GM19468 (cell line): ENCODE data around the gene KIF24.
"Not testable (repeated sequence)": the region's sequence is repeated elsewhere in the genome, so short reads cannot be mapped to it uniquely, and the experiment has no call there.

ENCODE experiments used
- ATAC-seq: cut with Tn5 transposase; IDR thresholded peaks from one replicate; pipeline ENCODE4 v1.9.1; 2021; ENCODE audit warnings: mild to moderate bottlenecking, moderate library complexity, moderate number of reproducible peaks; ENCODE audit not compliant: unreplicated experiment; ENCODE audit errors: extremely low read depth

The KIF24 gene

GRCh38 chr9:34328500-34328986 is 525 bp downstream of the KIF24 start:
- ATAC-seq, result no peak

DNA sequence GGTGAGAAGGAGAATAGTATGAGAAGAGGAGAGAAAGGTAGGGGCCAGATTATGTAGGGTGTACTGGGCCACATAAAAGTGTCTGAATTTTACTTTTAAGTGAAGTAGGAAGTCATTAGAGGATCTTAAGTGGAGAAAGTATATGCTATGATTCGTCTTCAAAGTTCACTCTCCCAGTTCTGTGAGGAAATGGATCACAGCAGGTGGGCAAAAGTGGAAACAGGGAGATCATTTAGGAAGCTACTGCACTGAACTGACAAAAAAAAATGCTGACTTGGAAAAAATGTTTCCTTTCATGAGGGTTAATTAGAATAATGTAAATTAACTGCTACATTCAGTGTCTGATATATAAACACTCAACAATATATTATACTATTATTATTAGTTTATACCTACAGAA is 2.4 kb downstream of the KIF24 start:
- no peak for ATAC-seq

DNA sequence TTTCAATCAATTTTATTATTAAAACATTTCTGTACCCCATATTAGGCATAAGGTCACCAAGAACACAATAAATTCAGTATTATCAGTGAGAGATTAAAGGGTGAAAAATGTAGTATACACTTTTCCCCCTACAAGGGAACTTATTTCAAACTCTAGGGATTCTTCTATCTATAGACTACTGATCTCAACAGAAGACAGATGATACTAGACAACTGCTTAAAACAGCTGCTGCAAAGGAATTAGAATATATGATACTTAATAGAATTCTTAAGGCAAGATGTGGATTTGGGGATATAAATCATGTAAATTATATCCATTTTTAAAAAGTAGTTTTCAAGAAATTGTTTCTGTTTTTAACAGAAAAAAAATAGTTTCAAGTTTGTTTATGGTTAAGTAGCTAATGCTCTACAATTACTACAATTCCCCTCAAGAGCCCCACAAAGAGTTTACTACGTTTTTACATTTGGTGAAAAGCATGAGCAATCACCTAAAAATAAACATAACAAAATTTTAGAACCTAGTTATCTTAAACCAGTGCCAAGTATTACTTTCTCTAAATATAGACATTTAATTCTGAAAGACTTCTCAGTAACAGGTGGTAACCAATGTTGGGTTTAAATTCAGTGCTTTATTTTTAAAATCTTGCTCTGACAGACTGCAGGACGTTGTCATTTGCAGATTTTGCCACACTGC is 6.0 kb downstream of the KIF24 start:
- no peak for ATAC-seq

GRCh38 chr9:34321451-34321850 is 7.6 kb downstream of the KIF24 start:
- no peak for ATAC-seq

- no peak for ATAC-seq
Measured at GRCh38 chr9:34318163-34318790, 10.8 kb downstream of the KIF24 start.

DNA sequence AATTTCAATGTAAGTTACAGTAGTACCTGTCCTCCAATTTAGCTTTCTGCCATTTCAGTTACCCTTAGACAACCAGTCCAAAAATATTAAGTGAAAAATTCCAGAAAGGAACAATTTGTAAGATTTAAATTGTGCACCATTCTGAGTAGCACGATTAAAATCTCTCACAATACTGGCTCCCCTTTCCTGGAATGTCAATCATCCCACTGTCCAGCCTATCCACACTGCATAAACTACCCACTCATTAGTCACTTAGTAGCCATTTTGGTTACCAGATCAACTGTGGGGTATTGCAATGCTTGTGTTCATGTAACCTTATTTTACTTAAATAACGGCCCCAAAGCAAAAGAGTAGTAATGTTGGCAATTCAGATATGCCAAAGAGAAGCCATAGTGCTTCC is 11.6 kb downstream of the KIF24 start:
- ATAC-seq, result no peak

DNA sequence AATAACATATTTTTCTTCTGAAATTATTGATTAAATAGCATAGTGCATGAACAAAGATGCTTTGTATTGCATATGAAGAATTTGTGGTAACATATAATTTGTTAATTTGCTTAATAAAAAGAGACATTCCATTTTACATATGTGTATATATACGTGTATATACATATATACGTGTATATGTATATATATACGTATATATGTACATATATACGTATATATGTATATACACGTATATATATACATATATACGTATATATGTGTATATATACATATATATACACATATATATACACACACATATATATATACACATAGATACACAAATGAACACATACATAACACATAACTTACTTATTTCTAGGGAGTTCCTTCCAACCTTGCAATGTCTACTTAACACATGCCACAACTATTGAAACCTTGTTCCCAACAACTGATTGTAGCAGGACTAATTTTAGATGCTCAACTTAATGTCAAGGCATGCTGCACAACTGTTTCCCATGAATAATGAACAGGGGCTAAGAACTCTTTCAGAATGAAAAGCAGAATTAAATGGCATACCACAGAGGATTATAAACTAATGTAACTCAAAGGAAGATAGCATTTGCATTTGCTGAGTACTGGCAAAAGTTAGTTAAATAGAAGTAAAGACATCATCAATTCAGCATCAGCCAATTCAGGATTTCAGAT is 17.4 kb downstream of the KIF24 start:
- no peak for ATAC-seq

- no peak for ATAC-seq
Measured at GRCh38 chr9:34310215-34310614, 18.9 kb downstream of the KIF24 start.

- not testable (repeated sequence) for ATAC-seq
Measured at GRCh38 chr9:34308316-34308715, 20.8 kb downstream of the KIF24 start.

DNA sequence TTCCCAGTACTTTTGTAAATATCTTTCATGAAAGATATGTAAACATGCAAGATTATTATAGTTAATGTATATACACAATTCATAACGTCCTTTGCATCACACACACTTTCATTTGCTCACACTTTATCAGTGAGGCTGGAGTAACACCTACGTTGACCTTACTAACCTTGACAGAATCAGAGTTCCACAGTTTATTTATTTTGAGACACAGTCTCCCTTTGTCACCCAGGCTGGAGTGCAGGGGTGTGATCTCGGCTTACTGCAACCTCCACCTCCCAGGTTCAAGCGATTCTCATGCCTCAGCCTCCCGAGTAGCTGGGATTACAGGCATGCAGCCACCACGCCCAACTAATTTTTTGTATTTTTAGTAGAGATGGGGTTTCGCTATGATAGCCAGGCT is 28.0 kb downstream of the KIF24 start:
- not testable (repeated sequence) for ATAC-seq

GRCh38 chr9:34292552-34292951 is 36.5 kb downstream of the KIF24 start:
- no peak for ATAC-seq

GRCh38 chr9:34291423-34291822 is 37.6 kb downstream of the KIF24 start:
- ATAC-seq, result no peak

DNA sequence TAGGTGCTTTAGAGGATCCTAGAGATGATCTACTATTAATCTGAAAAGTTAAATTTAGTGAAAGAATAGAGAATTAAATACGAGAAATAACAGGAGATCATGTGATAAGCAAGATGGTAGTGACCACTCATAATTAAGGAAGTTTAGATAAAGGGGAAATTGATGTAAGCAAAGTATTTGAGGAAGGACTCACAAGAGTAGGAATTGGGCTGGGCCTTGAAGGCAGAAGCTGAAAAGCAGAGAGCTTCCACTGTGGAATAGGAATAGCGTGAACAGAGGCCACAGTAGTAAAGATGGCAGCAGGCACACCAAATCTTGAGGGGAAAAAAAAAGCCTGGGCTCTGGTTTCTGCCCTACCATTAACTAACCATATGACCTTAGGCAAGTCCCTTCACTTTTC is 38.0 kb downstream of the KIF24 start:
- ATAC-seq, result no peak

- no peak for ATAC-seq
Measured at GRCh38 chr9:34289159-34289558, 39.9 kb downstream of the KIF24 start.

DNA sequence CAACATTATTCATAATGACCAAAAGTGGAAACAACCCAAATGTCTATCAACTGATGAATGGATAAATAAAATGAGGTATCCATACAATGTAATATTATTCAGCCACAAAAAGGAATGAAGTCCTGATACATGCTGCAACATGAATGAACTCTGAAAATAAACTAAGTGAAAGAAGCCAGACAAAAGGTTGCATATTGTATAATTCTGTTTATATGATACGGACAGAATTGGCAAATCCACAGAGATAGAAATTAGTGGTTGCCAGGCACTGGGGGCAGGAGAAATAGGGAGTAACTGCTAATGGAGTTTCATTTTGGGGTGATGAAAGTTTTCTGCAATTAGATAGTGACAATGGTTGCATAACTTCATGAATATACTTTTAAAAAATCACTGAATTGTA is 47.0 kb downstream of the KIF24 start:
- ATAC-seq, result no peak

DNA sequence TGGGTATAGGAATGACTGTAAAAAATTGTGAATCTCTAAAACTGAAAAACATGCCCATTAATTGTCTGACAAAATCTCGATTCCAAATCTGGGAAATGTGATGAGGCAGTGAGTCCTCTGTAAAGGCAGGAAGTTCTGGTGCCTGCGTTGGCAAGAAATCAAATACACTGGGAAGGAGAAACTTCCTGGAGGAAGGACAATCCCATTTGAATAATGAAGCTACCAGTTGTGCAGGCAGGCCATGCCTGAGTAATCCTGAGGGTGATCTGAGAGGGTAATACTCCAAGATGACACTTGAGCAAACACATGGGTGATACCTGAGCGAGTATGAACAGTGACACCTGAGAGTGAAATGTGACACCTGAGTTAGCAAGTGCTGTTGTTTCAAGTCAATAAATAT is 49.7 kb downstream of the KIF24 start:
- no peak for ATAC-seq
